MM.1S (cell line): ENCODE results near the gene ZFR2.

Experiments used
- DNase-seq: peaks from one replicate; pipeline ENCODE4 v3.0.0-alpha.2; 2015
- H2AFZ ChIP-seq: fragments of 300-600 bp; sonication (generic); 2 replicates; pipeline ENCODE4 v1.6.0; 2016; ENCODE audit warnings: antibody characterized with exemption, low read length
- H3F3A ChIP-seq: fragments of 300-600 bp; sonication (generic); 2 replicates; pipeline ENCODE4 v1.6.1; 2016; ENCODE audit warnings: mild to moderate bottlenecking, antibody characterized with exemption, low read length, moderate library complexity, mixed read lengths; ENCODE audit not compliant: insufficient read depth
- H3K27ac ChIP-seq: fragments of 300-600 bp; sonication (generic); 2 replicates; pipeline ENCODE4 v1.5.1; 2016; ENCODE audit warnings: mild to moderate bottlenecking, low read length
- H3K27me3 ChIP-seq: fragments of 300-600 bp; sonication (generic); replicated peaks from 2 replicates; pipeline ENCODE4 v1.6.0; 2016; ENCODE audit warnings: low read length; ENCODE audit not compliant: insufficient read depth
- H3K36me3 ChIP-seq: fragments of 300-600 bp; sonication (generic); replicated peaks from 2 replicates; pipeline ENCODE4 v1.6.1; 2016; ENCODE audit warnings: mild to moderate bottlenecking, low read length, mixed read lengths; ENCODE audit not compliant: insufficient read depth
- H3K4me1 ChIP-seq: fragments of 300-600 bp; sonication (generic); 2 replicates; pipeline ENCODE4 v1.6.1; 2016; ENCODE audit warnings: low read length, mixed read lengths
- H3K4me2 ChIP-seq: fragments of 300-600 bp; sonication (generic); 2 replicates; pipeline ENCODE4 v1.6.0; 2016; ENCODE audit warnings: low read depth, low read length
- H3K4me3 ChIP-seq: fragments of 300-600 bp; sonication (generic); 2 replicates; pipeline ENCODE4 v1.5.1; 2016; ENCODE audit warnings: low read length, mixed read lengths
- H3K79me2 ChIP-seq: fragments of 300-600 bp; sonication (generic); 2 replicates; pipeline ENCODE4 v1.6.1; 2016; ENCODE audit warnings: mixed run types, low read length, mixed read lengths
- H3K9ac ChIP-seq: fragments of 300-600 bp; sonication (generic); 2 replicates; pipeline ENCODE4 v1.6.1; 2016; ENCODE audit warnings: low read length, mixed read lengths
- H3K9me2 ChIP-seq: fragments of 300-600 bp; sonication (generic); replicated peaks from 2 replicates; pipeline ENCODE4 v1.6.1; 2016; ENCODE audit warnings: mild to moderate bottlenecking, low read length, mixed read lengths; ENCODE audit not compliant: insufficient read depth
- H3K9me3 ChIP-seq: fragments of 300-600 bp; sonication (generic); replicated peaks from 2 replicates; pipeline ENCODE4 v1.6.1; 2016; ENCODE audit warnings: mild to moderate bottlenecking, low read length, mixed read lengths; ENCODE audit not compliant: insufficient read depth
- H4K20me1 ChIP-seq: fragments of 300-600 bp; sonication (generic); 2 replicates; pipeline ENCODE4 v1.6.1; 2016; ENCODE audit warnings: mild to moderate bottlenecking, low read length, moderate library complexity, mixed read lengths; ENCODE audit not compliant: insufficient read depth
- CTCF ChIP-seq: fragments of 300-600 bp; sonication (generic); IDR thresholded peaks from 2 replicates; pipeline ENCODE4 v1.5.1; 2016; ENCODE audit warnings: antibody characterized with exemption, low read length, mixed read lengths
- EZH2 ChIP-seq: fragments of 300-600 bp; sonication (generic); optimal IDR thresholded peaks from 2 replicates; pipeline ENCODE3; 2017; ENCODE audit warnings: low read depth, mild to moderate bottlenecking, antibody characterized with exemption, low read length, mixed read lengths
- EZH2phosphoT487 ChIP-seq: fragments of 300-600 bp; sonication (generic); IDR thresholded peaks from 2 replicates; pipeline ENCODE4 v1.6.1; 2018; ENCODE audit warnings: antibody characterized with exemption, low read length

Gene ZFR2

DNA sequence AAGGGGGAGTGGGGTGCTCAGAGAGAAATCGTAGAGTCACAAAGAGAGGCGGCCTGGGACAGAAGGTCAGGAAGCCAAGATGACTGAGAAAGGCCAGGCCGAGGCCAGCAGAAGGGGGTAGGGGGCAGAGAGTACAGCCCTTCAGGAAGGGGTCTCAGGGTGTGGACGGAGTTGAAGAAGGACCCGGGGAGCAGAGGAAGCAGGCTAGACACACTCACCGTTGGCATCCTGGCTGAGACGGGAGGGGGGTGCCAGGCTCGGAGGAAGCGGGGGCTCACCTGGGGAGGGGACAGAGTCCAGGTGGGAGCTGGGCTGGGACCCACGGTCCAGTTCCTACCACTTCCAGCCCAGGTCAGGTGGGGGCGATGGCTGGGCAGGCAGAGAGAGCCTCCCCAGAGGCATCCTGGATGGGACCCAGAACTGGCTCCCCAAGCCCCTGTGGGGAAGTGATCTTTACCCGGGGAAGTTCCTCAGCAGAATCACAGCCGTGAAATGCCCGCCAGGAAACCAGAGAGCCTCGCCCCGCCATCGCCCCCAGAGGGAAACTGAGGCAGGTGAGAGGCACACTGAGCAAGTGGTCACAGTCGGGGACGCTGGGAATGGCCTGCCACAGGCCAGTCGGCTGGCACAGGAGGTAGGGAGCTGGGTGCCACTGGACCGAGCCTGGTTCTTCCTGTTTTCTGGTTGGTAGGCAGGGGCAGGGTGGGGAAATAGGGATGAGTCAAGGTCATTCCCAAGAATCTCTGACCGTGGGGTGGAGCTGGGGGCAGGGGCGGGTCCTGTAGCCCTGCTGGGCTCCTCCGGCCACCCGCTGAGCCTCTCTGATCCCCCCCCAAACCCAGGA, 84.0 kb downstream of the ZFR2 start:
- Histone ChIP-seq H3K9me2 (no peaks in the 10 kb centered on the region), H3K4me3 (no peak overlapping the region), H3K9me3 (no peaks in the 10 kb centered on the region), H2AFZ (no peak overlapping the region), H4K20me1 (no peaks in the 10 kb centered on the region), H3K79me2 (no peaks in the 10 kb centered on the region), H3K9ac (no peak overlapping the region), H3K27me3 (peaks cover 70% of the 10 kb centered on the region), H3K36me3 (no peaks in the 10 kb centered on the region), H3K4me1 (no peaks in the 10 kb centered on the region), H3K4me2 (no peak overlapping the region), H3K27ac (no peak overlapping the region), H3F3A (no peaks in the 10 kb centered on the region)
- DNase-seq: no peak
- TF ChIP-seq CTCF: no peak
- no peak for TF ChIP-seq EZH2phosphoT487
- no peak for TF ChIP-seq EZH2

- no peak for DNase-seq
- Histone ChIP-seq H3K79me2 (no peaks in the 10 kb centered on the region), H3K36me3 (no peaks in the 10 kb centered on the region), H3K4me3 (no peak overlapping the region), H4K20me1 (no peaks in the 10 kb centered on the region), H3K27ac (no peak overlapping the region), H3K4me1 (no peaks in the 10 kb centered on the region), H3K4me2 (no peak overlapping the region), H3K9me2 (no peaks in the 10 kb centered on the region), H3K9me3 (no peaks in the 10 kb centered on the region), H3K9ac (no peak overlapping the region), H2AFZ (no peak overlapping the region), H3K27me3 (peaks cover 68% of the 10 kb centered on the region), H3F3A (no peaks in the 10 kb centered on the region)
- TF ChIP-seq EZH2 (no peak), CTCF (no peak), EZH2phosphoT487 (no peak)
These were observed 84.9 kb downstream of the ZFR2 start for GRCh38 chr19:3783660-3784584.

GRCh38 chr19:3782903-3783302, 85.9 kb downstream of the ZFR2 start:
- no peak for DNase-seq
- no peaks in the 10 kb centered on the region for H3K4me1 ChIP-seq
- H2AFZ ChIP-seq: no peak overlapping the region
- H4K20me1 ChIP-seq: no peaks in the 10 kb centered on the region
- H3K9me3 ChIP-seq: no peaks in the 10 kb centered on the region
- no peak overlapping the region for H3K9ac ChIP-seq
- TF ChIP-seq EZH2phosphoT487: no peak
- TF ChIP-seq EZH2: no peak
- no peak for TF ChIP-seq CTCF
- H3K79me2 ChIP-seq: no peaks in the 10 kb centered on the region
- H3K4me2 ChIP-seq: no peak overlapping the region
- peaks cover 68% of the 10 kb centered on the region for H3K27me3 ChIP-seq
- no peaks in the 10 kb centered on the region for H3K36me3 ChIP-seq
- H3K9me2 ChIP-seq: no peaks in the 10 kb centered on the region
- H3K27ac ChIP-seq: no peak overlapping the region
- no peaks in the 10 kb centered on the region for H3F3A ChIP-seq
- no peak overlapping the region for H3K4me3 ChIP-seq
